ENCODE measurements around the gene GUCY1B1. TPM values are rescaled to one million over a fixed set of nuclear protein-coding genes. Genes with fewer than 3 reads are reported as not detected.

GUCY1B1 gene
- total RNA-seq, 1 donor from 2014 or later, result 0.22 TPM

GRCh38 chr4:155849042-155849441 lies 90.2 kb downstream of the GUCY1B1 start:
- H3K27ac Mint-ChIP-seq, result no peak overlapping the region
- H3K27me3 Mint-ChIP-seq, result no peaks in the 10 kb centered on the region
- CTCF ChIA-PET, result no interaction called here
- H3K4me3 Mint-ChIP-seq, result no peak overlapping the region
- ATAC-seq (ENCODE audit: low read depth) (no peak), DNase-seq (no peak)
- H3K36me3 Mint-ChIP-seq (ENCODE audit: low read depth), result no peaks in the 10 kb centered on the region
- TF ChIP-seq, protein P1, sequence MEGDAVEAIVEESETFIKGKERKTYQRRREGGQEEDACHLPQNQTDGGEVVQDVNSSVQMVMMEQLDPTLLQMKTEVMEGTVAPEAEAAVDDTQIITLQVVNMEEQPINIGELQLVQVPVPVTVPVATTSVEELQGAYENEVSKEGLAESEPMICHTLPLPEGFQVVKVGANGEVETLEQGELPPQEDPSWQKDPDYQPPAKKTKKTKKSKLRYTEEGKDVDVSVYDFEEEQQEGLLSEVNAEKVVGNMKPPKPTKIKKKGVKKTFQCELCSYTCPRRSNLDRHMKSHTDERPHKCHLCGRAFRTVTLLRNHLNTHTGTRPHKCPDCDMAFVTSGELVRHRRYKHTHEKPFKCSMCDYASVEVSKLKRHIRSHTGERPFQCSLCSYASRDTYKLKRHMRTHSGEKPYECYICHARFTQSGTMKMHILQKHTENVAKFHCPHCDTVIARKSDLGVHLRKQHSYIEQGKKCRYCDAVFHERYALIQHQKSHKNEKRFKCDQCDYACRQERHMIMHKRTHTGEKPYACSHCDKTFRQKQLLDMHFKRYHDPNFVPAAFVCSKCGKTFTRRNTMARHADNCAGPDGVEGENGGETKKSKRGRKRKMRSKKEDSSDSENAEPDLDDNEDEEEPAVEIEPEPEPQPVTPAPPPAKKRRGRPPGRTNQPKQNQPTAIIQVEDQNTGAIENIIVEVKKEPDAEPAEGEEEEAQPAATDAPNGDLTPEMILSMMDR (IDR thresholded peaks at IDR 0.05), result no peak
- intact Hi-C loops (cut with micrococcal nuclease), result no loop called here
- H3K4me1 Mint-ChIP-seq, result no peaks in the 10 kb centered on the region
- H3K9me3 Mint-ChIP-seq, result no peaks in the 10 kb centered on the region
- POLR2A ChIA-PET, result no interaction called here

GRCh38 chr4:155853189-155853588 lies 94.4 kb downstream of the GUCY1B1 start:
- no peak for ATAC-seq (ENCODE audit: low read depth)
- CTCF ChIA-PET, result no interaction called here
- Mint-ChIP-seq H3K4me1 (no peaks in the 10 kb centered on the region), H3K27ac (no peak overlapping the region), H3K4me3 (no peak overlapping the region), H3K27me3 (no peaks in the 10 kb centered on the region), H3K9me3 (no peaks in the 10 kb centered on the region), H3K36me3 (ENCODE audit: low read depth) (no peaks in the 10 kb centered on the region)
- DNase-seq, result no peak
- intact Hi-C loops (cut with micrococcal nuclease), result no loop called here
- TF ChIP-seq, protein P1 (IDR thresholded peaks at IDR 0.05), result no peak
- POLR2A ChIA-PET, result no interaction called here

GRCh38 chr4:155854582-155855226 lies 95.9 kb downstream of the GUCY1B1 start:
- Mint-ChIP-seq H3K36me3 (ENCODE audit: low read depth) (no peaks in the 10 kb centered on the region), H3K27ac (no peak overlapping the region), H3K4me1 (no peaks in the 10 kb centered on the region), H3K4me3 (no peak overlapping the region), H3K27me3 (no peaks in the 10 kb centered on the region), H3K9me3 (no peaks in the 10 kb centered on the region)
- intact Hi-C loops (cut with micrococcal nuclease), result no loop called here
- no peak for ATAC-seq (ENCODE audit: low read depth)
- ChIA-PET POLR2A (no interaction called here), CTCF (no interaction called here)
- no peak for DNase-seq
- TF ChIP-seq, protein P1 (IDR thresholded peaks at IDR 0.05), result no peak

DNA sequence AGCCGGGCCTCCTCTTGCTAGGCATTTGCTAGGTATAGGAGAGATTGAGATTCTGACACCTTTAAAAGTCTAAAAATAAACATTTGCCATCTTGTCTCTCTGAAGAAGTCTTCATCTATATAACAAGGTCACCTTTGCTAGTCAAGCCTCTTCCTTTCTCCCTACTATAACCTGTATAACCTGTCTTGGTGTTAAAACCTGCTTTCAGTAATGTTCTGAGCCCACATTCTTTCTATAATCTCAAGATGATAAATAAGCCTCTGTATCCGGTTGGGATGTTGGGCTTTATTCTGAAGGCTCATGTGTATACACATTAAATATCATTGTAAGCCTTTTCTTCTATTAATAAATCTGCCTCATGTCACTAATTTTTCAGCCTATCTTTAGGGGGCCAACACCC lies 97.1 kb downstream of the GUCY1B1 start:
- ATAC-seq (ENCODE audit: low read depth), result no peak
- intact Hi-C loops (cut with micrococcal nuclease), result no loop called here
- POLR2A ChIA-PET, result no interaction called here
- DNase-seq, result no peak
- CTCF ChIA-PET, result no interaction called here
- TF ChIP-seq, protein P1 (IDR thresholded peaks at IDR 0.05), result no peak
- Mint-ChIP-seq H3K36me3 (ENCODE audit: low read depth) (no peaks in the 10 kb centered on the region), H3K4me1 (no peaks in the 10 kb centered on the region), H3K4me3 (no peak overlapping the region), H3K9me3 (no peaks in the 10 kb centered on the region), H3K27ac (no peak overlapping the region), H3K27me3 (no peaks in the 10 kb centered on the region)

Other genes starting within 250 kb of the GUCY1B1 start
- 0.51 and 0.71 TPM in 2 replicates for gene GUCY1A1, start 92.2 kb upstream of the GUCY1B1 start, total RNA-seq
- gene ASIC5, start 107.3 kb downstream of the GUCY1B1 start, total RNA-seq, result not detected in 2 replicates
- not detected in 2 replicates for gene TDO2, start 144.7 kb downstream of the GUCY1B1 start, total RNA-seq
- gene CTSO, start 194.8 kb downstream of the GUCY1B1 start, total RNA-seq, result 12.6 and 12.9 TPM in 2 replicates

Data from activated B cell treated with CpG ODN at 0.5 μM for 24 hours (primary cell).